B cell (primary cell): ENCODE data around the gene SLC35G6. TPM values are rescaled to one million over a fixed set of nuclear protein-coding genes. Genes with fewer than 3 reads are reported as not detected.

Experiments used
- ATAC-seq: fragments of 200-7000 bp; cut with Tn5 transposase; one replicate; pipeline ENCODE4 v1.10.0; 2021; ENCODE audit warnings: low read depth, mild to moderate bottlenecking, moderate number of reproducible peaks, moderate library complexity
- CTCF ChIA-PET: fragments of 350-600 bp; sonication (Branson Sonifier 250); formaldehyde crosslinking; loops from one replicate; lab custom pipeline; 2021; ENCODE audit warnings: antibody characterized with exemption, inconsistent platforms; lab: Charles Lee
- POLR2A ChIA-PET: fragments of 350-600 bp; sonication (Branson Sonifier 250); formaldehyde crosslinking; loops from one replicate; lab custom pipeline; 2021; ENCODE audit warnings: antibody characterized with exemption; lab: Charles Lee
- DNase-seq: peaks from one replicate; pipeline ENCODE4 v3.0.0; 2013
- H2AFZ ChIP-seq: 2 replicates; pipeline ENCODE4 v1.6.1; 2012; ENCODE audit warnings: mild to moderate bottlenecking, low read depth, low read length; ENCODE audit not compliant: insufficient read depth, poor library complexity, severe bottlenecking
- H3K27ac ChIP-seq, 2 donors: 1 replicate in 1 of 2; 2 replicates in 1 of 2; pipeline ENCODE4 v1.5.1; 2012 to 2013; ENCODE audit warnings: low read length in 2 of 2, mild to moderate bottlenecking in 2 of 2, moderate library complexity in 1 of 2
- H3K27me3 ChIP-seq, 4 experiments: fragments of 200-600 bp in 1 of 4; sonication (generic) in 1 of 4; replicated peaks in 1 of 4; 1 replicate in 2 of 4; 2 replicates in 2 of 4; pipeline versions ENCODE4 v1.6.1 to v1.7.0; 2013 to 2016; ENCODE audit warnings: low read length in 3 of 4, mild to moderate bottlenecking in 2 of 4, mixed read lengths in 1 of 4, moderate library complexity in 1 of 4; ENCODE audit not compliant: insufficient read depth in 4 of 4, control insufficient read depth in 3 of 4; ENCODE audit errors: control extremely low read depth in 1 of 4
- H3K36me3 ChIP-seq, 2 experiments: replicated peaks in 1 of 2; 1 replicate in 1 of 2; 2 replicates in 1 of 2; pipeline versions ENCODE4 v1.6.1 to v1.7.1; 2013; ENCODE audit warnings: low read length in 1 of 2; ENCODE audit not compliant: insufficient read depth in 2 of 2, control insufficient read depth in 1 of 2; ENCODE audit errors: control extremely low read depth in 1 of 2, extremely low read depth in 1 of 2
- H3K4me1 ChIP-seq, 2 donors: fragments of 200-600 bp in 1 of 2; sonication (generic) in 1 of 2; 1 replicate in 1 of 2; 2 replicates in 1 of 2; pipeline versions ENCODE4 v1.5.1 to v1.6.1; 2013 to 2017; ENCODE audit warnings: low read length in 2 of 2; ENCODE audit not compliant: control insufficient read depth in 2 of 2, insufficient read depth in 2 of 2
- H3K4me2 ChIP-seq: replicated peaks from 2 replicates; pipeline ENCODE3; 2012; ENCODE audit warnings: mild to moderate bottlenecking, low read depth, low read length; ENCODE audit not compliant: poor library complexity, severe bottlenecking
- H3K4me3 ChIP-seq, 5 experiments: fragments of 200-600 bp in 1 of 5; sonication (generic) in 1 of 5; 1 replicate in 3 of 5; 2 replicates in 2 of 5; pipeline versions ENCODE4 v1.5.1 to v1.7.0; 2011 to 2016; ENCODE audit warnings: low read length in 4 of 5, mild to moderate bottlenecking in 4 of 5, low read depth in 2 of 5, control low read depth in 1 of 5, moderate library complexity in 1 of 5; ENCODE audit not compliant: insufficient read depth in 1 of 5; ENCODE audit errors: control extremely low read depth in 1 of 5, extremely low read depth in 1 of 5
- H3K79me2 ChIP-seq: fragments of 200-600 bp; sonication (generic); one replicate; pipeline ENCODE4 v1.6.0; 2016; ENCODE audit warnings: low read length; ENCODE audit not compliant: control insufficient read depth, insufficient read depth
- H3K9ac ChIP-seq: fragments of 200-600 bp; sonication (generic); 2 replicates; pipeline ENCODE4 v1.6.1; 2017; ENCODE audit warnings: mild to moderate bottlenecking, low read length, moderate library complexity
- H3K9me3 ChIP-seq, 3 donors: one replicate each; pipeline versions ENCODE4 v1.6.1 to v1.7.1; 2013; ENCODE audit warnings: low read length in 2 of 3; ENCODE audit not compliant: control insufficient read depth in 2 of 3, insufficient read depth in 1 of 3; ENCODE audit errors: control extremely low read depth in 1 of 3
- H4K20me1 ChIP-seq: 2 replicates; pipeline ENCODE4 v1.6.0; 2012; ENCODE audit warnings: mild to moderate bottlenecking, low read length; ENCODE audit not compliant: insufficient read depth, control insufficient read depth, poor library complexity, severe bottlenecking
- H3K27ac Mint-ChIP-seq: one replicate; pipeline ENCODE4 v1.8.0; 2021; ENCODE audit warnings: mixed read lengths
- H3K27me3 Mint-ChIP-seq: one replicate; pipeline ENCODE4 v1.8.0; 2021; ENCODE audit warnings: mixed read lengths
- H3K4me1 Mint-ChIP-seq: one replicate; pipeline ENCODE4 v1.8.0; 2021; ENCODE audit warnings: mixed read lengths
- H3K4me3 Mint-ChIP-seq: one replicate; pipeline ENCODE4 v1.8.0; 2021; ENCODE audit warnings: mixed read lengths
- H3K9me3 Mint-ChIP-seq: one replicate; pipeline ENCODE4 v1.8.0; 2022; ENCODE audit warnings: mixed read lengths; ENCODE audit not compliant: insufficient read depth
- EZH2 ChIP-seq: IDR thresholded peaks from 2 replicates; pipeline ENCODE4 v1.6.1; 2012; ENCODE audit warnings: borderline replicate concordance, low read depth, mild to moderate bottlenecking, moderate library complexity, low read length; ENCODE audit not compliant: insufficient read depth, poor library complexity, severe bottlenecking
- WGBS: methylation state at CpG from one replicate; pipeline ENCODE4 v1.1.5; 2013; ENCODE audit warnings: missing lambda C conversion rate; ENCODE audit not compliant: insufficient coverage; 5-methylcytosine and 5-hydroxymethylcytosine counted together
- intact Hi-C: fragments of 100-400 bp; cut with micrococcal nuclease; formaldehyde crosslinking; loops from one replicate; pipeline ENCODE4 v1.10.0; 2022
- polyA plus RNA-seq: library from polyadenylated mRNA; depleted of rRNA; stranded (reverse); fragments of >200 nt; gene quantifications from 2 replicates; pipeline ENCODE4 v1.2.3, GENCODE V29; 2012
- total RNA-seq, 2 donors: library from RNA; stranded (reverse); fragments of 120-200 nt in 1 of 2; gene quantifications; 1 replicate in 1 of 2; 2 replicates in 1 of 2; pipeline versions ENCODE4 v1.2.3 to v1.2.4, GENCODE V29; 2013 to 2022
- TF ChIP-seq, protein P1 (sequence below): fragments of 200-600 bp; IDR thresholded peaks from one replicate; pipeline ENCODE4 v1.8.0; 2022; ENCODE audit warnings: antibody characterized with exemption, mild to moderate bottlenecking

The SLC35G6 gene
- total and polyA plus RNA-seq, 2 donors (not counting 1 experiment from before 2014, with no cell fraction given) = 0.04 to 0.30 TPM

GRCh38 chr17:7443499-7444485 lies 37.5 kb upstream of the SLC35G6 start:
- Mint-ChIP-seq H3K4me3 (peak overlapping the region; percentile 23), H3K9me3 (no peaks in the 10 kb centered on the region), H3K27me3 (peaks cover 75% of the 10 kb centered on the region), H3K27ac (no peak overlapping the region), H3K4me1 (peaks cover 38% of the 10 kb centered on the region)
- ChIA-PET POLR2A (interaction anchor here (0.5 to 2.0 kb wide), 8 partner anchors 9 to 165 kb away, joined by 3 to 8 read pairs (median 4); partner anchors contain the start of genes POLR2A and TMEM102), CTCF (interaction anchor here (0.5 to 3.8 kb wide), 10 partner anchors 8 to 189 kb away, joined by 3 to 17 read pairs (median 4); partner anchors contain the start of gene TMEM102)
- DNase-seq = no peak
- 100% methylated on average over 4 of the region's 7 CpGs for WGBS
- Histone ChIP-seq H3K79me2 (peaks cover 7% of the 10 kb centered on the region), H3K27ac (no peak overlapping the region), H3K9me3 (peaks cover 0 to 29% (median 0%) of the 10 kb centered on the region in 3 donors), H3K4me2 (no peak overlapping the region), H3K4me3 (no peak overlapping the region), H3K36me3 (no peaks in the 10 kb centered on the region), H3K4me1 (peaks cover 44 to 52% of the 10 kb centered on the region in 2 donors), H3K9ac (no peak overlapping the region), H2AFZ (no peak overlapping the region), H4K20me1 (peaks cover 20% of the 10 kb centered on the region), H3K27me3 (peaks cover 0 to 88% (median 60%) of the 10 kb centered on the region in 4 experiments)
- TF ChIP-seq, protein P1, sequence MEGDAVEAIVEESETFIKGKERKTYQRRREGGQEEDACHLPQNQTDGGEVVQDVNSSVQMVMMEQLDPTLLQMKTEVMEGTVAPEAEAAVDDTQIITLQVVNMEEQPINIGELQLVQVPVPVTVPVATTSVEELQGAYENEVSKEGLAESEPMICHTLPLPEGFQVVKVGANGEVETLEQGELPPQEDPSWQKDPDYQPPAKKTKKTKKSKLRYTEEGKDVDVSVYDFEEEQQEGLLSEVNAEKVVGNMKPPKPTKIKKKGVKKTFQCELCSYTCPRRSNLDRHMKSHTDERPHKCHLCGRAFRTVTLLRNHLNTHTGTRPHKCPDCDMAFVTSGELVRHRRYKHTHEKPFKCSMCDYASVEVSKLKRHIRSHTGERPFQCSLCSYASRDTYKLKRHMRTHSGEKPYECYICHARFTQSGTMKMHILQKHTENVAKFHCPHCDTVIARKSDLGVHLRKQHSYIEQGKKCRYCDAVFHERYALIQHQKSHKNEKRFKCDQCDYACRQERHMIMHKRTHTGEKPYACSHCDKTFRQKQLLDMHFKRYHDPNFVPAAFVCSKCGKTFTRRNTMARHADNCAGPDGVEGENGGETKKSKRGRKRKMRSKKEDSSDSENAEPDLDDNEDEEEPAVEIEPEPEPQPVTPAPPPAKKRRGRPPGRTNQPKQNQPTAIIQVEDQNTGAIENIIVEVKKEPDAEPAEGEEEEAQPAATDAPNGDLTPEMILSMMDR = no peak
- no peak for TF ChIP-seq EZH2
- intact Hi-C loops = no loop called here
- ATAC-seq = no peak
